ENCODE results near the gene RAB40C.

GRCh38 chr16:669666-670065, 79.8 kb downstream of the RAB40C start:
- TF ChIP-seq EZH2 (IDR thresholded peaks at IDR 0.05) (no peak), POLR2AphosphoS5 (IDR thresholded peaks at IDR 0.05; ENCODE audit: borderline replicate concordance, low read depth, low read length) (no peak)
